Gastroesophageal sphincter (tissue), 3 donors: ENCODE data around the gene TLE6.

Source experiments
- CTCF ChIP-seq, 4 experiments: fragments of 200-600 bp in 2 of 4; fragments of 450-650 bp in 2 of 4; sonication (generic) in 1 of 4; IDR thresholded peaks; one replicate each; pipeline ENCODE4 v1.5.1; 2017 to 2019; ENCODE audit warnings: antibody characterized with exemption in 4 of 4, mild to moderate bottlenecking in 2 of 4, moderate library complexity in 2 of 4
- POLR2A ChIP-seq, 2 donors: fragments of 450-650 bp; IDR thresholded peaks; one replicate each; pipeline ENCODE4 v1.6.1; 2017; ENCODE audit warnings: antibody characterized with exemption in 2 of 2, mild to moderate bottlenecking in 2 of 2, moderate library complexity in 1 of 2

- TF ChIP-seq POLR2A (IDR thresholded peaks at IDR 0.05) (no peak), CTCF (IDR thresholded peaks at IDR 0.05) (no peak)
These were observed 57.0 kb downstream of the TLE6 start for GRCh38 chr19:3034406-3034655.
